ENCODE results near the gene EDDM3A.

Gene EDDM3A

GRCh38 chr14:20789230-20789813 is 43.6 kb downstream of the EDDM3A start:
- DNase-seq (ENCODE audit: low read depth): no peak

GRCh38 chr14:20790464-20791116 is 44.9 kb downstream of the EDDM3A start:
- DNase-seq (ENCODE audit: low read depth): no peak

- DNase-seq (ENCODE audit: low read depth): no peak
These were observed 45.5 kb downstream of the EDDM3A start for GRCh38 chr14:20791187-20791586.

GRCh38 chr14:20791597-20791996 is 45.9 kb downstream of the EDDM3A start:
- DNase-seq (ENCODE audit: low read depth): no peak

- no peak for DNase-seq (ENCODE audit: low read depth)
These were observed 46.9 kb downstream of the EDDM3A start for GRCh38 chr14:20792556-20792955.

- no peak for DNase-seq (ENCODE audit: low read depth)
These were observed 49.1 kb downstream of the EDDM3A start for GRCh38 chr14:20794644-20795369.

- DNase-seq (ENCODE audit: low read depth): no peak
These were observed 51.5 kb downstream of the EDDM3A start for GRCh38 chr14:20797164-20797563.
